Panc1 (cell line): ENCODE measurements around the gene CBX3. TPM values are rescaled to one million over a fixed set of nuclear protein-coding genes. Genes with fewer than 3 reads are reported as not detected.

Experiments
- ATAC-seq: fragments of 200-7000 bp; cut with Tn5 transposase; 2 replicates; pipeline ENCODE4 v1.9.1; 2020; ENCODE audit warnings: mild to moderate bottlenecking, moderate library complexity
- BruUV-seq: library from RNA; stranded (reverse); fragments of 400-500 nt; replicated peaks from 2 replicates; lab custom pipeline; 2021; lab: Mats Ljungman, UMichigan
- CTCF ChIA-PET: fragments of 300-600 bp; sonication (Branson Sonifier 250); formaldehyde crosslinking; loops from one replicate; lab custom pipeline; 2022; ENCODE audit warnings: antibody characterized with exemption; lab: Charles Lee
- POLR2A ChIA-PET: fragments of 300-600 bp; sonication (Branson Sonifier 250); formaldehyde crosslinking; loops from one replicate; lab custom pipeline; 2022; ENCODE audit warnings: antibody characterized with exemption; lab: Charles Lee
- DNase-seq: peaks from one replicate; pipeline ENCODE4 v3.0.0-alpha.2; 2010; ENCODE audit warnings: low read depth, low spot score
- H3K27ac ChIP-seq: 2 replicates; pipeline ENCODE4 v1.5.1; 2011; ENCODE audit warnings: mild to moderate bottlenecking, low read length, inconsistent platforms
- H3K27me3 ChIP-seq: fragments of 200-500 bp; sonication (Bioruptor generic); 2 replicates; pipeline ENCODE4 v1.6.0; 2014; ENCODE audit warnings: low read length, inconsistent platforms; ENCODE audit not compliant: control insufficient read depth, insufficient read depth
- H3K36me3 ChIP-seq: fragments of 200-500 bp; sonication (Bioruptor generic); 2 replicates; pipeline ENCODE4 v1.5.1; 2014; ENCODE audit warnings: inconsistent platforms, mild to moderate bottlenecking, low read length, moderate library complexity; ENCODE audit not compliant: control insufficient read depth, insufficient read depth
- H3K4me1 ChIP-seq: 2 replicates; pipeline ENCODE4 v1.5.1; 2011; ENCODE audit warnings: inconsistent platforms, mild to moderate bottlenecking, low read length, moderate library complexity; ENCODE audit not compliant: control insufficient read depth, insufficient read depth
- H3K4me3 ChIP-seq, 2 experiments: 2 replicates each; pipeline ENCODE4 v1.5.1; 2011 to 2012; ENCODE audit warnings: low read depth in 2 of 2, low read length in 2 of 2, mild to moderate bottlenecking in 2 of 2, inconsistent platforms in 1 of 2, moderate library complexity in 1 of 2
- H3K9me3 ChIP-seq: fragments of 200-500 bp; sonication (Bioruptor generic); 2 replicates; pipeline ENCODE4 v1.5.1; 2014; ENCODE audit warnings: low read depth, mild to moderate bottlenecking, inconsistent platforms, low read length, moderate library complexity; ENCODE audit not compliant: control insufficient read depth, insufficient read depth
- CTCF ChIP-seq: fragments of 450-650 bp; IDR thresholded peaks from 2 replicates; pipeline ENCODE4 v1.5.1; 2017; ENCODE audit warnings: mild to moderate bottlenecking
- POLR2AphosphoS5 ChIP-seq: IDR thresholded peaks from 2 replicates; pipeline ENCODE4 v1.6.1; 2012; ENCODE audit warnings: mild to moderate bottlenecking, low read depth, low read length, moderate library complexity
- REST ChIP-seq, 2 experiments: IDR thresholded peaks; 2 replicates each; pipeline ENCODE4 v1.6.1; 2011 to 2012; ENCODE audit warnings: low read depth in 2 of 2, control low read depth in 1 of 2, low read length in 1 of 2, mild to moderate bottlenecking in 1 of 2, moderate library complexity in 1 of 2; ENCODE audit not compliant: insufficient read depth in 1 of 2
- SIN3A ChIP-seq: IDR thresholded peaks from 2 replicates; pipeline ENCODE4 v1.6.1; 2012; ENCODE audit warnings: low read depth, mild to moderate bottlenecking, low read length, moderate library complexity, borderline replicate concordance; ENCODE audit not compliant: insufficient read depth
- TCF7L2 ChIP-seq: IDR thresholded peaks from 2 replicates; pipeline ENCODE4 v1.6.1; 2011; ENCODE audit warnings: mild to moderate bottlenecking, low read depth, low read length, inconsistent platforms
- in situ Hi-C: cut with HindIII; loops from 2 replicates; pipeline ENCODE4 v1.10.0; 2016; ENCODE audit warnings: low sequenced_read_pairs, low pct_unique_long_range_greater_than_20kb
- intact Hi-C: fragments of 100-400 bp; cut with micrococcal nuclease; formaldehyde crosslinking; loops from one replicate; pipeline ENCODE4 v1.10.0; 2022; ENCODE audit not compliant: unreplicated experiment
- total RNA-seq: library from RNA; stranded (reverse); gene quantifications from one replicate; pipeline ENCODE4 v1.2.1, GENCODE V29; 2021; ENCODE audit not compliant: unreplicated experiment

CBX3 gene
- total RNA-seq, 1 experiment from 2014 or later, result 308 TPM

GRCh38 chr7:26187380-26188205, 14.0 kb upstream of the CBX3 start:
- Histone ChIP-seq H3K27me3 (no peaks in the 10 kb centered on the region), H3K9me3 (no peaks in the 10 kb centered on the region), H3K4me1 (peaks cover 92% of the 10 kb centered on the region), H3K36me3 (peaks cover 46% of the 10 kb centered on the region), H3K27ac (peak overlapping the region; percentile 87), H3K4me3 (no peak overlapping the region)
- ChIA-PET CTCF (interaction anchor here (1.4 kb wide), 1 partner anchor 10 kb away, joined by 3 read pairs; no protein-coding TSS in a partner anchor), POLR2A (interaction anchor here (0.6 to 1.4 kb wide), 6 partner anchors 10 to 295 kb away, joined by 3 read pairs; partner anchors contain the start of gene CBX3)
- no TSS peak for BruUV-seq
- in situ Hi-C loops (no loop called here), intact Hi-C loops (loop anchor here (10.0 kb wide), 2 partner anchors 97 to 177 kb away; no protein-coding TSS in a partner anchor)
- DNase-seq (no peak), ATAC-seq (peak; percentile 28)
- TF ChIP-seq SIN3A, result no peak
- TF ChIP-seq REST (IDR thresholded peaks at IDR 0.05; ENCODE audit: insufficient read depth in 1 of 2, low read depth in 2 of 2, low read length in 1 of 2), result 0 out of 4 replicates have a peak, but pooled peaks of 1 of the 2 experiments have one; percentile 34
- peak; percentile 91 for TF ChIP-seq POLR2AphosphoS5

- DNase-seq (no peak), ATAC-seq (peak; percentile 3)
- CTCF ChIA-PET, result interaction anchor here (0.5 to 0.7 kb wide), 2 partner anchors 175 to 298 kb away, joined by 3 read pairs; no protein-coding TSS in a partner anchor
- TF ChIP-seq SIN3A, result no peak
- peak; percentile 38 for TF ChIP-seq POLR2AphosphoS5
- peaks cover 54% of the 10 kb centered on the region for H3K36me3 ChIP-seq
- POLR2A ChIA-PET, result interaction anchor here (0.6 to 1.4 kb wide), 6 partner anchors 9 to 296 kb away, joined by 3 read pairs; partner anchors contain the start of gene CBX3
- H3K27me3 ChIP-seq, result no peaks in the 10 kb centered on the region
- intact Hi-C loops (loop anchor here (10.0 kb wide), 2 partner anchors 96 to 176 kb away; no protein-coding TSS in a partner anchor), in situ Hi-C loops (no loop called here)
- H3K27ac ChIP-seq, result peak overlapping the region; percentile 87
- peaks cover 95% of the 10 kb centered on the region for H3K4me1 ChIP-seq
- H3K9me3 ChIP-seq, result no peaks in the 10 kb centered on the region
- no peak overlapping the region for H3K4me3 ChIP-seq
- BruUV-seq, result no TSS peak
These were observed 13.2 kb upstream of the CBX3 start for GRCh38 chr7:26188206-26188956.

- ATAC-seq, result no peak
These were observed 12.5 kb upstream of the CBX3 start for GRCh38 chr7:26188957-26189541.

More at GRCh38 chr7:26188957-26189541, 12.5 kb upstream of the CBX3 start:
- BruUV-seq, result no TSS peak
- H3K9me3 ChIP-seq, result no peaks in the 10 kb centered on the region
- DNase-seq, result no peak
- in situ Hi-C loops, result no loop called here
- H3K36me3 ChIP-seq, result peaks cover 59% of the 10 kb centered on the region
- ChIA-PET CTCF (interaction anchor here (0.5 to 0.7 kb wide), 2 partner anchors 175 to 299 kb away, joined by 3 read pairs; no protein-coding TSS in a partner anchor), POLR2A (interaction anchor here (0.6 to 1.4 kb wide), 3 partner anchors 12 to 297 kb away, joined by 3 to 12 read pairs (median 3); partner anchors contain the start of gene CBX3)
- intact Hi-C loops, result loop anchor here (10.0 kb wide), 2 partner anchors 96 to 176 kb away; no protein-coding TSS in a partner anchor
- TF ChIP-seq POLR2AphosphoS5 (peak; percentile 24), CTCF (no peak), TCF7L2 (no peak), REST (IDR thresholded peaks at IDR 0.05; ENCODE audit: insufficient read depth in 1 of 2, low read depth in 2 of 2, low read length in 1 of 2) (no peak), SIN3A (0 out of 2 replicates have a peak, but pooled peaks have one; percentile 31)
- peaks cover 95% of the 10 kb centered on the region for H3K4me1 ChIP-seq
- H3K27ac ChIP-seq, result peak overlapping the region; percentile 87
- H3K27me3 ChIP-seq, result no peaks in the 10 kb centered on the region
- no peak overlapping the region for H3K4me3 ChIP-seq
